Keratinocyte (primary cell): ENCODE results near the gene NMNAT2. TPM values are rescaled to one million over a fixed set of nuclear protein-coding genes. Genes with fewer than 3 reads are reported as not detected.
"Not testable (repeated sequence)": the region's sequence is repeated elsewhere in the genome, so short reads cannot be mapped to it uniquely, and the experiment has no call there.

Experiments used
- DNase-seq: peaks from one replicate; pipeline ENCODE4 v3.0.0-alpha.2; 2011; ENCODE audit warnings: low read depth, missing footprints, low spot score
- FAIRE-seq: peaks from 2 replicates; lab custom pipeline; 2011; peaks lifted over from hg19 to GRCh38; lab: Jason Lieb, UNC
- H2AFZ ChIP-seq: 2 replicates; pipeline ENCODE4 v1.6.0; 2012; ENCODE audit warnings: low read length, control low read depth, inconsistent platforms; ENCODE audit not compliant: control insufficient read depth
- H3K27ac ChIP-seq: 2 replicates; pipeline ENCODE4 v1.5.1; 2011; ENCODE audit warnings: low read length; ENCODE audit not compliant: control insufficient read depth, insufficient read depth
- H3K27me3 ChIP-seq: 3 replicates; pipeline ENCODE4 v1.6.0; 2011; ENCODE audit warnings: low read length; ENCODE audit not compliant: control insufficient read depth, insufficient read depth; ENCODE audit errors: extremely low read depth
- H3K36me3 ChIP-seq, 2 experiments: 2 replicates in 1 of 2; 3 replicates in 1 of 2; pipeline ENCODE4 v1.5.1; 2011; ENCODE audit warnings: low read length in 2 of 2, mild to moderate bottlenecking in 1 of 2; ENCODE audit not compliant: control insufficient read depth in 2 of 2, insufficient read depth in 2 of 2; ENCODE audit errors: extremely low read depth in 1 of 2
- H3K4me1 ChIP-seq: 3 replicates; pipeline ENCODE4 v1.5.1; 2011; ENCODE audit warnings: low read length; ENCODE audit not compliant: control insufficient read depth, insufficient read depth; ENCODE audit errors: extremely low read depth
- H3K4me2 ChIP-seq: 3 replicates; pipeline ENCODE4 v1.6.0; 2011; ENCODE audit warnings: low read depth, low read length; ENCODE audit not compliant: control insufficient read depth, insufficient read depth; ENCODE audit errors: extremely low read depth
- H3K4me3 ChIP-seq, 3 experiments: fragments of 200-600 bp in 1 of 3; sonication (generic) in 1 of 3; 2 replicates in 2 of 3; 3 replicates in 1 of 3; pipeline ENCODE4 v1.5.1; 2011 to 2016; ENCODE audit warnings: low read length in 3 of 3, mild to moderate bottlenecking in 3 of 3, control low read depth in 2 of 3, inconsistent platforms in 1 of 3, low read depth in 1 of 3, mixed read lengths in 1 of 3, mixed run types in 1 of 3, moderate library complexity in 1 of 3; ENCODE audit not compliant: control insufficient read depth in 2 of 3, insufficient read depth in 2 of 3; ENCODE audit errors: extremely low read depth in 1 of 3
- H3K79me2 ChIP-seq: 2 replicates; pipeline ENCODE4 v1.6.0; 2012; ENCODE audit warnings: low read length; ENCODE audit not compliant: control insufficient read depth, insufficient read depth
- H3K9ac ChIP-seq: 3 replicates; pipeline ENCODE4 v1.6.0; 2011; ENCODE audit warnings: low read length; ENCODE audit not compliant: control insufficient read depth, insufficient read depth; ENCODE audit errors: extremely low read depth
- H3K9me1 ChIP-seq: 3 replicates; pipeline ENCODE4 v1.6.0; 2011; ENCODE audit warnings: low read length; ENCODE audit not compliant: control insufficient read depth, insufficient read depth; ENCODE audit errors: extremely low read depth
- H3K9me3 ChIP-seq: 2 replicates; pipeline ENCODE4 v1.5.1; 2012; ENCODE audit warnings: low read depth, low read length; ENCODE audit not compliant: control insufficient read depth
- H4K20me1 ChIP-seq: 3 replicates; pipeline ENCODE4 v1.6.0; 2011; ENCODE audit warnings: low read length; ENCODE audit not compliant: control insufficient read depth, insufficient read depth; ENCODE audit errors: extremely low read depth
- CTCF ChIP-seq, 3 experiments: IDR thresholded peaks in 1 of 3; conservative IDR thresholded peaks in 1 of 3; optimal IDR thresholded peaks in 1 of 3; 2 replicates in 2 of 3; 3 replicates in 1 of 3; pipeline versions ENCODE3 to v1.5.1; 2011; ENCODE audit warnings: low read length in 3 of 3, mild to moderate bottlenecking in 3 of 3, moderate library complexity in 2 of 3, control low read depth in 1 of 3, inconsistent platforms in 1 of 3; ENCODE audit not compliant: insufficient read depth in 2 of 3; ENCODE audit errors: extremely low read depth in 1 of 3
- EZH2 ChIP-seq: IDR thresholded peaks from one replicate; pipeline ENCODE4 v1.6.1; 2012; ENCODE audit warnings: inconsistent platforms, mild to moderate bottlenecking, low read length, moderate library complexity
- dilution Hi-C: fragments of 300-500 bp; cut with MboI; formaldehyde crosslinking; loops from one replicate; pipeline ENCODE4 v1.7.0; 2020; ENCODE audit warnings: low sequenced_read_pairs; ENCODE audit not compliant: extremely low pct_ligation_motif_present
- polyA plus RNA-seq, 5 experiments: library from polyadenylated mRNA; depleted of rRNA in 3 of 5; stranded (reverse) in 3 of 5; stranded (forward) in 1 of 5; unstranded in 1 of 5; fragments of >200 nt; gene quantifications; 1 replicate in 1 of 5; 2 replicates in 3 of 5; 3 replicates in 1 of 5; pipeline versions ENCODE4 v1.2.1 to v1.2.3, GENCODE V29; 2011 to 2012; ENCODE audit warnings: missing spikeins in 2 of 5, low read depth in 1 of 5, low replicate concordance in 1 of 5

Gene NMNAT2
- polyA plus RNA-seq, 1 donor (not counting 4 experiments of a cell fraction or from before 2014, with no cell fraction given) = 0.72 TPM

GRCh38 chr1:183241471-183241870 lies 176.7 kb downstream of the NMNAT2 start:
- Histone ChIP-seq H2AFZ (no peak overlapping the region), H3K9ac (no peak overlapping the region), H3K4me2 (no peak overlapping the region), H3K27ac (no peak overlapping the region), H3K9me3 (no peaks in the 10 kb centered on the region), H3K4me3 (no peak overlapping the region), H3K9me1 (no peaks in the 10 kb centered on the region), H3K79me2 (no peaks in the 10 kb centered on the region), H3K4me1 (peaks cover 14% of the 10 kb centered on the region), H3K27me3 (no peaks in the 10 kb centered on the region), H4K20me1 (peaks cover 3% of the 10 kb centered on the region), H3K36me3 (peaks cover 44 to 72% of the 10 kb centered on the region in 2 experiments)
- FAIRE-seq (no peak), DNase-seq (no peak)
- dilution Hi-C loops = no loop called here
- TF ChIP-seq EZH2 (no peak), CTCF (optimal IDR thresholded peaks at IDR 0.05 in 1 of 3, IDR thresholded peaks at IDR 0.05 in 1 of 3, conservative IDR thresholded peaks at IDR 0.05 in 1 of 3; ENCODE audit: extremely low read depth in 1 of 3, insufficient read depth in 2 of 3, low read length in 3 of 3) (no peak)

- H2AFZ ChIP-seq, H3K4me3 ChIP-seq, H4K20me1 ChIP-seq, H3K9me3 ChIP-seq, H3K9ac ChIP-seq, DNase-seq, H3K27me3 ChIP-seq, dilution Hi-C loops, H3K4me2 ChIP-seq, H3K9me1 ChIP-seq, H3K27ac ChIP-seq, H3K79me2 ChIP-seq, FAIRE-seq: not testable (repeated sequence)
- Histone ChIP-seq H3K4me1 (peaks cover 14% of the 10 kb centered on the region), H3K36me3 (peaks cover 46 to 74% of the 10 kb centered on the region in 2 experiments)
Observed at GRCh38 chr1:183240853-183241252, 177.3 kb downstream of the NMNAT2 start.

- H3K4me1 ChIP-seq = peaks cover 16% of the 10 kb centered on the region
- no peak for DNase-seq
- no peak overlapping the region for H3K27ac ChIP-seq
- H3K79me2 ChIP-seq = no peaks in the 10 kb centered on the region
- dilution Hi-C loops = no loop called here
- TF ChIP-seq CTCF (optimal IDR thresholded peaks at IDR 0.05 in 1 of 3, IDR thresholded peaks at IDR 0.05 in 1 of 3, conservative IDR thresholded peaks at IDR 0.05 in 1 of 3; ENCODE audit: extremely low read depth in 1 of 3, insufficient read depth in 2 of 3, low read length in 3 of 3) (no peak), EZH2 (no peak)
- H3K9me3 ChIP-seq = no peaks in the 10 kb centered on the region
- H3K9me1 ChIP-seq = no peaks in the 10 kb centered on the region
- no peak overlapping the region for H3K4me3 ChIP-seq
- no peak for FAIRE-seq
- H2AFZ ChIP-seq = no peak overlapping the region
- no peak overlapping the region for H3K4me2 ChIP-seq
- no peak overlapping the region for H3K9ac ChIP-seq
- H3K27me3 ChIP-seq = no peaks in the 10 kb centered on the region
- peaks cover 3% of the 10 kb centered on the region for H4K20me1 ChIP-seq
- H3K36me3 ChIP-seq = peaks cover 47 to 76% of the 10 kb centered on the region in 2 experiments
Observed at GRCh38 chr1:183240526-183240825, 177.7 kb downstream of the NMNAT2 start.
